Camera-type eye (tissue), 1 donor: ENCODE results near the gene CFAP91. TPM values are rescaled to one million over a fixed set of nuclear protein-coding genes. Genes with fewer than 3 reads are reported as not detected.

Experiments
- total RNA-seq: library from RNA; depleted of rRNA; stranded (reverse); fragments of >200 nt; gene quantifications from one replicate; pipeline ENCODE4 v1.2.3, GENCODE V29; 2014

CFAP91 gene
- 7.3 TPM for total RNA-seq

DNA sequence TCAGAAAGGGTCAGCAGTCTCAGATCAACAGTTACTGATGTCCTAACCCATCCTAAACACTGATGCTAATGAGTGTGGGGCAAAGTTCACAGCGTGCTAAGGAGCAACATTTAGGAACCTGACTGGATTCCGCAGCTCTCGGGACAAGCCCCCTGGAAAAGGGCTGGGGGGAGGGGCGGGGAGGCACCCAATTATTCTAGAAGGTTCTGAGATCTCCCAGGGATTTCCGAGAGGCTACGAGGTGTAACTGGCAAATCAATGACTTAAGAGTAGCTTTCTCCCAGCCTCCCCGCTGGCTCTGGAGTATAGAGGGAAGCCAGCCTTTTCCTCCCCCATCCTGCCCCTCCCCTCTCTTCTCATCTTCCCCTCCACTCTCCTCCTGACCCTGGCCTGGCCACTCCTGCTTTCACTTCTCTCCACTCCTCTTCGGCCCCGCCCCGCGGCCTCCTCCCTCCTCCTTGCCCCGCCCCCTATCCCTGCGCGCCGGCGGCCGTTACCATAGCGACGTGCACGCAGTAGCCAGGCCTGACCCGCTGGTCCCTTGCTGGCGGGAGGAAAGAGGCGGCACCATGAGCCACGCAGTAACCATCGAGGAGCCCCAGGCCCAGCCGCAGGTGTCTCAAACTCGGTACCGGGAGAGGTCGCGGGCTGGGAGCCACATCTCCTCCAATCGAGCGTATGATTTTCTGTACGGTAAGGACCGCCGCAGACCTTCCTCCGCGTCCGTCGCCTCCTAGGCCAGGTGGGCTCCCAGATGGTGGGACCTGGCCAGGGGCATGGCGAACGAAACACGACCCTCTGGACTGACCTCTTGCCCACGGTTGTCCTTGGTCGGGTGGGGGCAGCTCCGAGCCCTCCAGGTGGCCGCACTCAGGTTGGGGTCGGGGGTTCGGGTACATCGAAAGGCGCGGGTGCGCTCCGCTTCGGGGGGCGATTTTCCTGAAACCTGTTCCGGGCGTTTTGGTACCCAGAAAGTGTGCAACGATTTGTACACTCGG, at the start of gene CFAP91:
Gene CFAP91 (plus strand): TSS at position 493 of the 998 bp plus-strand sequence. CDS start 77 bp downstream, at position 570.

DNA sequence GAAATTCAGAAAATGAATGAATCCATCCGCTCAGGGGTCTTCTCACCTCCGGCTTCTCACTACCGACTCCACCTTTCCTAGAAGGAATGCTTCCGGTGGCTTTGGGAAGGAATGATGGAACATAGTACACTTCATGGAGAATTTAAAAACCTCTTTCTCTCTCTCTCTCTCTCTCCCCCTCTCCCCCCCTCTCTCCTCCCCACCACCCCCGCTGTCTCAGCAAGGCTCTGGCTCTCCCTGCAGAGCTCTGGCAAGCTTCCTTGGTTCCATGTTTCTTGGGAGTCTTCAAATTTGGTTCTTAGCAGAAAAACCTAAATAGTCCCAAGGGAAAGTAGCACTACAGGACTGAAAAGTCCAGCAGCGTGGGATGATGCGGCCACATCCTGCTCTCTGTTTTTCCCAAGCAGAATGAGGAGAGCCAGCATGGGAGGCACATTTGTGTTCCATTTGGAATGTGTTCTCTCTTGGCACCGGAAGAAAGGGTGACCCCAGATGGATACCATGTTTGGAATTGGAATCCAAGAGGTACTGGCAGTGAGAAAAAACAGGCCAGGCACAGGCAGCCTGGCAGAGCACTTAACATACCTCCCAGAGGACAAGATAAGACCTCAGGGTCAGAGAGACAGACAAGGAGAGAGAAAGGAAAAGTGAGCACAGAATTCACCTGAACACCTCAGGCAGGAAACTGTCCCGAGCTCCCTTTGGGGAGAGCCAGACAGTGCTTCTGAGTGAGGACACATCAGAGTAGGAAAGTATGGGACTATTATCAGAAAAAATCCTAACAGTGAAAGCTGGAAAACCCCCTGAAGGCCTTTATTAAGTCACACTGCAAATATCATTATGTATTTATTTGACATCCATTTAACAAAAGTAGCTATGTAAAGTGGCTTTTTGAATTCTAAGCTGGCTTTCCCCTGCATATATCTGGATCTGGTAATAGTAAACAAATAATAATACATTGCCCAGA, 42.1 kb upstream of the CFAP91 start, which contains the start of gene POPDC2:
Gene POPDC2 (minus strand): TSS at position 116 of the 967 bp plus-strand sequence. CDS start 166 bp downstream, outside the sequence.

DNA sequence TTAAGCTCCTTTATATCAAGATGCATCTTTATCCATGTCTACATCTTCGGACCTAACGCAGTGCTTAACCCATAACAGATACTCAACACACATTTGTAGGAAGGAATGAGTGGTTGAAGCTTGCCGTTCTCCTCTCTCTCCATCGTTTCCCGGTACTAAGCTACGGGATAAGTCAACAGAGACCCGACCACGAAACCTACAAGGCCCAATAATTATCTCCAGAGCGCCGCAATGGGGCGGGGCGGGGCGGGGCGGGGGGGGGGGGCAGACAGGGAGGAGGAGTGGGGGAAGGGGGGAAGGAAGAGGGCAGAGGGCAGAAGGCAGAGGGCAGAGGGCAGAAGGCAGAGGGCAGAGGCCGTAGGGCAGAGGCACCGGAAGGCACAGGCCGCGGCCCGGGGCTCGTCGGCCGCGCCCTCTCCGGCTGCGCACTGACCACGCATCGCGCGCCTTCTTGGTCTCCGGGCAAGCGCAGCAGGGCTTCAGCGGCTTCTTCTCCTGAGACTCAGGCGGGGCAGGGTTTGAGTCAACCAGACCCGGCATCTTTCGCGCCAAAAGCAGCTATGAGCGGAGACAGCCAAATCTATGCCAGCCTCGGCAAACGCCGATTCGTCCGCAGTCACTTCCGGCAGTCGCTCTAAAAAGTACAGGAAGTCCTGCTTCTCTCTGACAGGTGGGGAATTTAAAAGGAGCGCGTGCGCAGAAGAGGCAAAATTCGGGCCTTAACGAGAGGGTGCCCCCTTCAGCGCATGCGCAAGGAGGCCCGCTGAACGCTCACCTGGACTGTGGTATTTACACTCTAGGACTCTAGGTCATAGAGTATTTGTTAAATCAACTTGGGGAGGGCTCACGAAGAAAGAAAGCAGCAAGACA, 25.8 kb upstream of the CFAP91 start, which contains the start of gene COX17:
Gene COX17 (minus strand): TSS at position 636 of the 870 bp plus-strand sequence. CDS start 96 bp downstream, at position 540.

Other genes with a start within 250 kb of the CFAP91 start
- gene TMEM39A, start 239.4 kb upstream of the CFAP91 start, total RNA-seq, result 70.2 TPM
- 21.7 TPM for gene POGLUT1, start 234.1 kb upstream of the CFAP91 start, total RNA-seq
- 35.7 TPM for gene TIMMDC1, start 204.5 kb upstream of the CFAP91 start, total RNA-seq
- 0.77 TPM for gene CD80, start 143.4 kb upstream of the CFAP91 start, total RNA-seq
- gene ADPRH, start 123.5 kb upstream of the CFAP91 start, total RNA-seq, result 3.4 TPM
- gene PLA1A, start 105.1 kb upstream of the CFAP91 start, total RNA-seq, result 1.3 TPM
- gene POPDC2, start 42.4 kb upstream of the CFAP91 start, total RNA-seq, result 2.4 TPM
- 16.9 TPM for gene COX17, start 25.6 kb upstream of the CFAP91 start, total RNA-seq
- gene NR1I2, start 79.1 kb downstream of the CFAP91 start, total RNA-seq, result 0.38 TPM